A549 (cell line): Measurements from ENCODE around the gene GSK3B. TPM values are rescaled to one million over a fixed set of nuclear protein-coding genes. Genes with fewer than 3 reads are reported as not detected.

Source experiments
- ATAC-seq, 2 experiments: fragments of 200-7000 bp in 1 of 2; fragments of >200 bp in 1 of 2; cut with Nextera tagmentation in 1 of 2; cut with Tn5 transposase in 1 of 2; 3 replicates each; pipeline versions ENCODE4 v1.8.0 to v1.9.1; 2018 to 2020; ENCODE audit warnings: mild to moderate bottlenecking in 1 of 2, moderate library complexity in 1 of 2
- CTCF ChIA-PET: fragments of 300-600 bp; sonication (Branson Sonifier 250); formaldehyde crosslinking; extraction: SDS; loops from one replicate; lab custom pipeline; 2021; ENCODE audit warnings: antibody characterized with exemption, inconsistent platforms; lab: Yijun Ruan, JAX
- POLR2A ChIA-PET: fragments of 350-600 bp; formaldehyde crosslinking; extraction: SDS; loops from one replicate; lab custom pipeline; 2021; ENCODE audit warnings: antibody characterized with exemption, inconsistent platforms; lab: Yijun Ruan, JAX
- DNase-seq, 2 experiments: peaks; one replicate each; pipeline versions ENCODE4 v3.0.0 to v3.0.0-alpha.2; 2011 to 2016; ENCODE audit warnings: low read depth in 1 of 2, low spot score in 1 of 2
- FAIRE-seq: peaks from 2 replicates; lab custom pipeline; 2011; peaks lifted over from hg19 to GRCh38; lab: Jason Lieb, UNC
- H3K27ac ChIP-seq, 2 experiments: fragments of >200 bp; sonication (Bioruptor Twin); formaldehyde crosslinking; 3 replicates each; pipeline ENCODE4 v1.5.1; 2016 to 2017
- H3K4me1 ChIP-seq: fragments of >200 bp; sonication (Bioruptor Twin); formaldehyde crosslinking; 3 replicates; pipeline ENCODE4 v1.6.1; 2016
- H3K4me2 ChIP-seq: fragments of >200 bp; sonication (Bioruptor Twin); formaldehyde crosslinking; 3 replicates; pipeline ENCODE4 v1.6.1; 2016
- H3K4me3 ChIP-seq: fragments of >200 bp; sonication (Bioruptor Twin); formaldehyde crosslinking; 3 replicates; pipeline ENCODE4 v1.5.1; 2016
- H3K9me3 ChIP-seq: fragments of >200 bp; sonication (Bioruptor Twin); formaldehyde crosslinking; 3 replicates; pipeline ENCODE4 v1.6.1; 2016
- CBX2 ChIP-seq: fragments of 200-600 bp; sonication (generic); IDR thresholded peaks from 2 replicates; pipeline ENCODE4 v1.6.1; 2016; ENCODE audit warnings: low read depth, mild to moderate bottlenecking, borderline replicate concordance
- CBX8 ChIP-seq: fragments of 200-600 bp; sonication (generic); IDR thresholded peaks from 2 replicates; pipeline ENCODE4 v1.6.1; 2016
- ESRRA ChIP-seq: fragments of 150-350 bp; IDR thresholded peaks from 2 replicates; pipeline ENCODE4 v1.6.1; 2014; ENCODE audit warnings: mild to moderate bottlenecking, low read length, borderline replicate concordance
- FOSL2 ChIP-seq, 2 experiments: fragments of 450-650 bp in 1 of 2; fragments of >200 bp in 1 of 2; sonication (Bioruptor Twin) in 1 of 2; formaldehyde crosslinking; IDR thresholded peaks; 2 replicates each; pipeline versions ENCODE4 v1.5.0 to v1.6.1; 2016 to 2020; ENCODE audit warnings: mild to moderate bottlenecking in 1 of 2, moderate library complexity in 1 of 2
- FOXS1 ChIP-seq: fragments of 250-450 bp; sonication (Bioruptor Pico); IDR thresholded peaks from 2 replicates; pipeline ENCODE4 v1.5.0; 2020; ENCODE audit warnings: mild to moderate bottlenecking, moderate library complexity
- GATA3 ChIP-seq: IDR thresholded peaks from 2 replicates; pipeline ENCODE4 v1.6.1; 2012; ENCODE audit warnings: borderline replicate concordance
- HDAC2 ChIP-seq: fragments of 200-600 bp; sonication (generic); IDR thresholded peaks from 2 replicates; pipeline ENCODE4 v1.6.1; 2016
- HEYL ChIP-seq: fragments of 250-450 bp; sonication (Bioruptor Pico); IDR thresholded peaks from 2 replicates; pipeline ENCODE4 v1.8.0; 2021; ENCODE audit warnings: mild to moderate bottlenecking, moderate library complexity
- JUN ChIP-seq, 2 experiments: fragments of >200 bp; sonication (Bioruptor Twin); formaldehyde crosslinking; IDR thresholded peaks; 2 replicates in 1 of 2; 3 replicates in 1 of 2; pipeline ENCODE4 v1.6.1; 2016 to 2017
- KDM1A ChIP-seq: fragments of 200-600 bp; sonication (generic); IDR thresholded peaks from 2 replicates; pipeline ENCODE4 v1.6.1; 2016; ENCODE audit warnings: low read depth, mild to moderate bottlenecking
- MAFK ChIP-seq: fragments of 450-650 bp; IDR thresholded peaks from 2 replicates; pipeline ENCODE4 v1.6.1; 2014; ENCODE audit not compliant: partially characterized antibody
- MAZ ChIP-seq: fragments of 150-350 bp; IDR thresholded peaks from 2 replicates; pipeline ENCODE4 v1.6.1; 2014; ENCODE audit warnings: antibody characterized with exemption, low read depth, low read length, borderline replicate concordance
- NR3C1 ChIP-seq: fragments of >200 bp; sonication (Bioruptor Twin); formaldehyde crosslinking; IDR thresholded peaks from 3 replicates; pipeline ENCODE4 v1.6.1; 2017
- PHF8 ChIP-seq: fragments of 200-600 bp; sonication (generic); IDR thresholded peaks from 2 replicates; pipeline ENCODE4 v1.6.1; 2016; ENCODE audit warnings: low read depth, mild to moderate bottlenecking, antibody characterized with exemption, moderate library complexity, borderline replicate concordance
- POLR2A ChIP-seq: IDR thresholded peaks from 2 replicates; pipeline ENCODE4 v1.6.1; 2012; ENCODE audit warnings: mild to moderate bottlenecking, low read length
- POLR2AphosphoS2 ChIP-seq: conservative IDR thresholded peaks from 2 replicates; pipeline ENCODE4 v1.6.1; 2012; ENCODE audit warnings: low read length, improper control_type of control experiment, inconsistent platforms
- RAD21 ChIP-seq, 2 experiments: fragments of >200 bp in 1 of 2; sonication (Bioruptor Twin) in 1 of 2; formaldehyde crosslinking in 1 of 2; IDR thresholded peaks in 1 of 2; conservative IDR thresholded peaks in 1 of 2; 2 replicates in 1 of 2; 3 replicates in 1 of 2; pipeline ENCODE4 v1.6.1; 2012 to 2018; ENCODE audit warnings: inconsistent platforms in 1 of 2
- RCOR1 ChIP-seq: fragments of 150-350 bp; IDR thresholded peaks from 2 replicates; pipeline ENCODE4 v1.6.1; 2014; ENCODE audit warnings: antibody characterized with exemption, low read length, low read depth
- RFX5 ChIP-seq: fragments of 450-650 bp; IDR thresholded peaks from 2 replicates; pipeline ENCODE4 v1.7.1; 2014; ENCODE audit warnings: antibody characterized with exemption, mild to moderate bottlenecking, moderate library complexity
- RNF2 ChIP-seq: fragments of 200-600 bp; sonication (generic); IDR thresholded peaks from 2 replicates; pipeline ENCODE4 v1.6.1; 2016; ENCODE audit warnings: low read depth, mild to moderate bottlenecking, antibody characterized with exemption, moderate library complexity, borderline replicate concordance
- SMC3 ChIP-seq: fragments of >200 bp; sonication (Bioruptor Twin); formaldehyde crosslinking; IDR thresholded peaks from 3 replicates; pipeline ENCODE4 v1.6.1; 2018; ENCODE audit warnings: inconsistent platforms
- ZC3H11A ChIP-seq: fragments of 450-650 bp; IDR thresholded peaks from 2 replicates; pipeline ENCODE4 v1.6.1; 2014; ENCODE audit warnings: antibody characterized with exemption, mild to moderate bottlenecking
- ZFP36 ChIP-seq: fragments of 450-650 bp; IDR thresholded peaks from 2 replicates; pipeline ENCODE4 v1.6.1; 2014; ENCODE audit warnings: borderline replicate concordance; ENCODE audit not compliant: partially characterized antibody
- ZNF302 ChIP-seq: fragments of 250-450 bp; sonication (Bioruptor Pico); IDR thresholded peaks from 2 replicates; pipeline ENCODE4 v1.9.0; 2021; ENCODE audit warnings: inconsistent platforms, mild to moderate bottlenecking, moderate library complexity
- WGBS: methylation state at CpG from one replicate; pipeline ENCODE4 v1.1.6; 2017; ENCODE audit errors: missing lambda C conversion rate; 5-methylcytosine and 5-hydroxymethylcytosine counted together
- polyA plus RNA-seq, 4 experiments: library from polyadenylated mRNA; depleted of rRNA in 3 of 4; stranded (reverse); fragments of >200 nt; fragmentation: RNase III in 1 of 4; extraction: RNeasy Plus Mini Kit Qiagen cat#74134 plus additional on column Dnase treatment in 1 of 4; gene quantifications; 2 replicates in 3 of 4; 3 replicates in 1 of 4; pipeline ENCODE4 v1.2.3, GENCODE V29; 2011 to 2017
- TF ChIP-seq, protein P1 (sequence below): fragments of >200 bp; sonication (Bioruptor Twin); formaldehyde crosslinking; IDR thresholded peaks from 2 replicates; pipeline ENCODE4 v1.6.1; 2016
- TF ChIP-seq, protein P2 (sequence below): fragments of >200 bp; sonication (Bioruptor Twin); formaldehyde crosslinking; IDR thresholded peaks from 3 replicates; pipeline ENCODE4 v1.6.1; 2016

GSK3B gene
- polyA plus RNA-seq, 2 of the 4 experiments (the other 2 are of a cell fraction): 30.0 to 49.8 TPM

DNA sequence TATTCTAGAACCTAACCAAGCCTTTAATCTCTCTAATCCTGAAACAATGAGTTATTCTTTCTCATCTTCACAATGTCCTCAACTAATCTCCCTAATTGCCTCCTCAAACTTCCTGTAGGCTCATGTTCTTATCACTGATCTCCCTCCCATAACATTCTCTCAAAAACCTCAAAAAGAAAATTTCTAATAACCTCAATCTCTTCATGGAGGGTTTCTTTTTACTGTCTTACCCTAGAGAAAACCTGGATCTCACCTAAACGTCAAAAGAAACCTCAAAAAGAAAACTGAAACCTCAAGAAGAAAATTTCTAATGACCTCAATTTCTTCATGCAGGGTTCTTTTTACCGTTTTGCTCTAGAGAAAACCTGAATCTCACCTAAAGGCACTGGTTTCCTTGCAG lies 150.2 kb downstream of the GSK3B start:
- FAIRE-seq: no peak
- ChIA-PET POLR2A (no interaction called here), CTCF (interaction anchor here (1.0 kb wide), 1 partner anchor 9 kb away, joined by 3 read pairs; no protein-coding TSS in a partner anchor)
- no peak overlapping the region for H3K27ac ChIP-seq
- H3K9me3 ChIP-seq: no peaks in the 10 kb centered on the region
- H3K4me2 ChIP-seq: no peak overlapping the region
- no peak for ATAC-seq
- no peak for DNase-seq
- H3K4me1 ChIP-seq: no peaks in the 10 kb centered on the region
- H3K4me3 ChIP-seq: no peak overlapping the region
- WGBS: 89% methylated on average over 2 of the region's 2 CpGs
- TF ChIP-seq HEYL (CRISPR knock-in tag): no peak
- TF ChIP-seq MAZ: no peak
- TF ChIP-seq PHF8: no peak
- TF ChIP-seq, protein P1, sequence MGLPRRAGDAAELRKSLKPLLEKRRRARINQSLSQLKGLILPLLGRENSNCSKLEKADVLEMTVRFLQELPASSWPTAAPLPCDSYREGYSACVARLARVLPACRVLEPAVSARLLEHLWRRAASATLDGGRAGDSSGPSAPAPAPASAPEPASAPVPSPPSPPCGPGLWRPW: no peak
- TF ChIP-seq KDM1A: no peak
- TF ChIP-seq, all 56 proteins: peak for 0

DNA sequence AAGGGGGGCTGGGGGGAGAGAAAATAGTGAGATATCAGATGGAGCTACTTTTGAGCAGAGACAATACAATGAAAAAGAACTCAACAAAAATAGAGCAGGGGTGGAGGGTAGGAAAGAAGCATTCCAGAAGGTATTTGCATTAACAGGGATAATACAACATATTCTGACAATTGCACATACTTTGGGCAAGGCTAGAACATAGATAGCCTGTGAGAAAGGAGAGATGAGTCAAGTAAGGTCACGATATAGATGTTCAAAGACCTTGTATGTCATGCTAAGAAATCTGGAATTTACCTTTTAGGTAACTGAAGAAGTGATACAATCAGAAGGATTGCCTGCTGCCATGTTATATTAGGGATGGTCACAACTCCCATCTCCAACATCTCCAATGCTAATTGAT lies 155.2 kb downstream of the GSK3B start:
- no peak for DNase-seq
- no peak for ATAC-seq
- 93% methylated on average over 1 of the region's 1 CpG for WGBS
- ChIA-PET POLR2A (no interaction called here), CTCF (interaction anchor here (1.0 kb wide), 1 partner anchor 9 kb away, joined by 3 read pairs; no protein-coding TSS in a partner anchor)
- no peak for FAIRE-seq
- Histone ChIP-seq H3K4me3 (no peak overlapping the region), H3K9me3 (no peaks in the 10 kb centered on the region), H3K27ac (no peak overlapping the region), H3K4me2 (no peak overlapping the region), H3K4me1 (no peaks in the 10 kb centered on the region)
- TF ChIP-seq ZC3H11A (no peak), JUN (IDR thresholded peaks at IDR 0.05) (no peak), RCOR1 (no peak)

DNA sequence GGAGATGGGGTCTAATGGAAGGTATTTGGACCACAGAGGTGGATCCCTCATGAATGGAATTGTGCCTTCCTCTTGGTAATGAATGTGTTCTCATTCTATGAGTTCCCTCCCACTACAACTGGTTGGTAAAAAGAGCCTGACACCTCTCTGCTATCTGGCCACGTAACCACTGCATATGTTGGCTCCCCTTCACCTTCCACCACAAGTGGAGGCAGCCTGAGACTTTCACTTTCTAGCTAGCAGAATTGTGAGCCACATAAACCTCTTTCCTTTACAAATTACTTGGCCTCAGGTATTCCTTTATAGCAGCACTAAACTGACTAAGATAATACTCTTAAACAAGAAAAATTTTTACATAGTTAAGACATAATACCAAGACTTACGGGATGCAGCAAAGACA lies 157.0 kb downstream of the GSK3B start:
- FAIRE-seq (no peak), DNase-seq (no peak), ATAC-seq (no peak)
- Histone ChIP-seq H3K4me2 (no peak overlapping the region), H3K27ac (no peak overlapping the region), H3K4me3 (no peak overlapping the region), H3K4me1 (no peaks in the 10 kb centered on the region), H3K9me3 (no peaks in the 10 kb centered on the region)
- POLR2A ChIA-PET: no interaction called here
- CTCF ChIA-PET: interaction anchor here (1.1 kb wide), 1 partner anchor 74 kb away, joined by 3 read pairs; no protein-coding TSS in a partner anchor
- TF ChIP-seq ESRRA (no peak), HDAC2 (no peak), NR3C1 (no peak), ZNF302 (CRISPR knock-in tag) (no peak), MAFK (no peak), CBX2 (no peak), CBX8 (no peak), SMC3 (no peak), POLR2AphosphoS2 (no peak), GATA3 (no peak), RNF2 (no peak), RAD21 (conservative IDR thresholded peaks at IDR 0.05 in 1 of 2, IDR thresholded peaks at IDR 0.05 in 1 of 2) (no peak), PHF8 (no peak), POLR2A (no peak), RFX5 (no peak), FOSL2 (IDR thresholded peaks at IDR 0.05) (no peak), FOSL2 (CRISPR knock-in tag; IDR thresholded peaks at IDR 0.05) (no peak), ZFP36 (no peak), FOXS1 (CRISPR knock-in tag) (no peak)
- TF ChIP-seq, protein P2, sequence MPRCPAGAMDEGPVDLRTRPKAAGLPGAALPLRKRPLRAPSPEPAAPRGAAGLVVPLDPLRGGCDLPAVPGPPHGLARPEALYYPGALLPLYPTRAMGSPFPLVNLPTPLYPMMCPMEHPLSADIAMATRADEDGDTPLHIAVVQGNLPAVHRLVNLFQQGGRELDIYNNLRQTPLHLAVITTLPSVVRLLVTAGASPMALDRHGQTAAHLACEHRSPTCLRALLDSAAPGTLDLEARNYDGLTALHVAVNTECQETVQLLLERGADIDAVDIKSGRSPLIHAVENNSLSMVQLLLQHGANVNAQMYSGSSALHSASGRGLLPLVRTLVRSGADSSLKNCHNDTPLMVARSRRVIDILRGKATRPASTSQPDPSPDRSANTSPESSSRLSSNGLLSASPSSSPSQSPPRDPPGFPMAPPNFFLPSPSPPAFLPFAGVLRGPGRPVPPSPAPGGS: no peak
- TF ChIP-seq, protein P1: no peak
- 95% methylated on average over 2 of the region's 2 CpGs for WGBS
